ENCODE data around the gene LDB2.

The LDB2 gene

DNA sequence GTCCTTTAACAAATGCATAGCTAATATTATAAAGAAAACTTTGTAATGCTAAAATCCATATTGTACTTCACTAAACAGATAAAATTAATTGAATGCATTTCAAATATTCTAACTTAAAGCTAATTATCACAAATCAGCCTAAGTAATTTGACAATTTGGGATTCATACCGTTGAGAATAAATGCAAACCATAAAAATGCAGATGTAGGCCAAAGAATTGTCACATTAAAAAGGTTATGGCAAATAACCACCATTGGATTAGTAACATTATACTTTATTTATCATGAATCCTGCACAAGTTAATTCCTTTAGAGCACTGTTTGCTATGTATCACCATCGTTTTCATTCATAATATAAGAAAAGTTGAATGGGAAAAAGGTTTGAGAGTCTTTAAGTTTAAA lies 301.0 kb downstream of the LDB2 start:
- Histone ChIP-seq H3K4me1 (ENCODE audit: control insufficient read depth, insufficient read depth, low read length) (peaks cover 27% of the 10 kb centered on the region), H3K27me3 (ENCODE audit: control insufficient read depth, insufficient read depth, low read length, poor library complexity, severe bottlenecking) (no peaks in the 10 kb centered on the region), H3K36me3 (ENCODE audit: control insufficient read depth, insufficient read depth, low read length) (no peaks in the 10 kb centered on the region), H3K27ac (ENCODE audit: insufficient read depth, low read depth, low read length, poor library complexity, severe bottlenecking) (no peak overlapping the region), H3K9me3 (ENCODE audit: control insufficient read depth, low read length) (no peaks in the 10 kb centered on the region), H3K4me3 (ENCODE audit: insufficient read depth, low read depth, low read length) (no peak overlapping the region)
- WGBS, 2 experiments, result 14% methylated on average over 1 of the region's 2 CpGs; no CpG with 5 or more reads in 1 of the 2 experiments

DNA sequence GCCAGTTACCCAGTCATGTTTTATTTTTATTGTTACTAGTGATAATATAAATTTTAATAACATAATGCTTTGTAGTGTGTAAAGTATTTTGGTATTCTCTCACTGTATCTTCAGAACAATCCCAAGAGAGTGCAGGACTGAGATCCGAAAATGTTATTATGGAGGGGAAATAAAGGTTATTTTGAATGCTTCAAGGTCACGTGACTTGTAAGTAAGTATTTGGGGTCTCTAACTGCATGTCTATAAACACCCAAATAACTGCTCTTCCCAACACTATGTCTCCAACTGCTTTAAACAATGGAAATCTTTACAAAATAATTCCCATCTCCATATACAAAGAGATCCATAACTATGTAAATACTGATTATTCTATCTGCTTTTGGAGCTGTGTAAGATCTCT lies 302.2 kb downstream of the LDB2 start:
- H3K9me3 ChIP-seq (ENCODE audit: control insufficient read depth, low read length), result no peaks in the 10 kb centered on the region
- H3K36me3 ChIP-seq (ENCODE audit: control insufficient read depth, insufficient read depth, low read length), result no peaks in the 10 kb centered on the region
- H3K4me3 ChIP-seq (ENCODE audit: insufficient read depth, low read depth, low read length), result no peak overlapping the region
- H3K4me1 ChIP-seq (ENCODE audit: control insufficient read depth, insufficient read depth, low read length), result peaks cover 35% of the 10 kb centered on the region
- 100% methylated on average over 2 of the region's 2 CpGs; no CpG with 5 or more reads in 1 of the 2 experiments for WGBS, 2 experiments
- H3K27me3 ChIP-seq (ENCODE audit: control insufficient read depth, insufficient read depth, low read length, poor library complexity, severe bottlenecking), result no peaks in the 10 kb centered on the region
- H3K27ac ChIP-seq (ENCODE audit: insufficient read depth, low read depth, low read length, poor library complexity, severe bottlenecking), result no peak overlapping the region

DNA sequence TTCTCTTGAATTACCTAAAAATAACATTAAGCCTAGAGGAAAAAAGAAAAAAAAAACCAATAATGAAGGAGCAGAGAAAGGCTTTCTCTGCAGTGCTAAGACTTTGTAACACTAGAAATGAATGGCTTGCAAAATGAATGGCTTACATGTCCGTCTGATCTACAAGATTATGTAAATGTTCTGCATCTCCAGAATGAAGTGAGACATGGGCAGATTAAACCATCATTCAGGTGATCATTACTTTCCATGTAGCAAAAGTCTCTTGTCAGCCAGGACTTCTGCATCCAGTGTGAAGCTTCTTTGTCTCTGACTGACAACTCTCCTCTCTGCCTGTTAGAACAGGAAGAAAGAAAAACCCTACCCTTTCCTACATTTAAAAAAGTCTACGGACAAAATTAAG lies 304.3 kb downstream of the LDB2 start:
- 86 to 91% methylated on average over 1 of the region's 2 CpGs for WGBS, 2 experiments
- no peak overlapping the region for H3K4me3 ChIP-seq (ENCODE audit: insufficient read depth, low read depth, low read length)
- H3K27me3 ChIP-seq (ENCODE audit: control insufficient read depth, insufficient read depth, low read length, poor library complexity, severe bottlenecking), result no peaks in the 10 kb centered on the region
- H3K27ac ChIP-seq (ENCODE audit: insufficient read depth, low read depth, low read length, poor library complexity, severe bottlenecking), result no peak overlapping the region
- H3K9me3 ChIP-seq (ENCODE audit: control insufficient read depth, low read length), result no peaks in the 10 kb centered on the region
- H3K36me3 ChIP-seq (ENCODE audit: control insufficient read depth, insufficient read depth, low read length), result no peaks in the 10 kb centered on the region
- H3K4me1 ChIP-seq (ENCODE audit: control insufficient read depth, insufficient read depth, low read length), result peaks cover 44% of the 10 kb centered on the region

DNA sequence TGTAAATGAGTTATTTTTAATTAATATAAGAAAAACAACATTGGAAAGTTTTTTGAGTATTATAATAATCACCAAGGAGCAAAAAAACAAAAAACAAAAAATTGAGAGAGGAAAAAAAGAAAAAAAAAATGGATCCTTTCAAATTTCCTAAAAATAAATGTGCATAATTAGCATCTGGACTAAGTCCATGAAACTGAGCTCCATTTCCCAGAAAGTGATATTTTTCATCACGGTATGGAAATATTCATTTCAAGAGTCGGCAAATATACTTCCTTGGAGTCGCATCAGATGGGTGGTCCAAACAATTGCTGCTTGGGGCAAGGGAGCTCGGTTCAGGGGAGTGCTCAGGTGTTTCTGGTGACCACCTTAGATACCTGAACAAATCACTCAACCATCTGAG lies 305.1 kb downstream of the LDB2 start:
- peaks cover 44% of the 10 kb centered on the region for H3K4me1 ChIP-seq (ENCODE audit: control insufficient read depth, insufficient read depth, low read length)
- H3K36me3 ChIP-seq (ENCODE audit: control insufficient read depth, insufficient read depth, low read length), result no peaks in the 10 kb centered on the region
- H3K27me3 ChIP-seq (ENCODE audit: control insufficient read depth, insufficient read depth, low read length, poor library complexity, severe bottlenecking), result no peaks in the 10 kb centered on the region
- H3K4me3 ChIP-seq (ENCODE audit: insufficient read depth, low read depth, low read length), result no peak overlapping the region
- no peak overlapping the region for H3K27ac ChIP-seq (ENCODE audit: insufficient read depth, low read depth, low read length, poor library complexity, severe bottlenecking)
- 75 to 100% methylated on average over 3 to 4 of the region's 4 CpGs for WGBS, 2 experiments
- H3K9me3 ChIP-seq (ENCODE audit: control insufficient read depth, low read length), result no peaks in the 10 kb centered on the region

DNA sequence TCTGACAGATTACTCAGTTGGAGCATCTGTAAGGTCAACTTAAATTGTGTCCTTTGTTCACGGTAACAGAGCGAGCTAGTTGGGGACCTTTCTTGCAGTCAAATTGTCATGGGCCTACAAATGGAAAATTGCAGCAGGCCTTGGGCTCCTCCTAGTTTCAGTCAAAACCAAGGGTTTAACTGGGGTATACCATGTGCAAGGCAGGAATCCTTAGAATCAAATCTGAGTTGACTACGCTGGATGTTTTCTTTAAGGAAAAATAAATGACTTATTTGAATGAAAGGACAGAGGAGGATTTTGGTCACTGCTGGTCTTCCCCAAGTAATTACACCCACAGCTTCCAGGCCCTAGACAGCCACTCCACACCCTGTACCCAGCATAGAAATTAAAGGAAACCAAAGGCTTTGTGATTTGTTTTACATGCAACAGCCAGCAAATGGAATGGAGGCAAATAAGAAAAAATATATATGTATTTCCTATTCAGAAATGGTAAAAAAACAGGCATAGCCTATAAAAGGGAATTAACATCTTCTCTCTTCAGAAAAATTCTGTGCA lies 307.1 kb downstream of the LDB2 start:
- Histone ChIP-seq H3K4me1 (ENCODE audit: control insufficient read depth, insufficient read depth, low read length) (peaks cover 39% of the 10 kb centered on the region), H3K27me3 (ENCODE audit: control insufficient read depth, insufficient read depth, low read length, poor library complexity, severe bottlenecking) (no peaks in the 10 kb centered on the region), H3K27ac (ENCODE audit: insufficient read depth, low read depth, low read length, poor library complexity, severe bottlenecking) (peak overlapping the region; percentile 93), H3K36me3 (ENCODE audit: control insufficient read depth, insufficient read depth, low read length) (no peaks in the 10 kb centered on the region), H3K9me3 (ENCODE audit: control insufficient read depth, low read length) (no peaks in the 10 kb centered on the region), H3K4me3 (ENCODE audit: insufficient read depth, low read depth, low read length) (no peak overlapping the region)
- WGBS, 2 experiments, result 41 to 42% methylated on average over 3 of the region's 3 CpGs

DNA sequence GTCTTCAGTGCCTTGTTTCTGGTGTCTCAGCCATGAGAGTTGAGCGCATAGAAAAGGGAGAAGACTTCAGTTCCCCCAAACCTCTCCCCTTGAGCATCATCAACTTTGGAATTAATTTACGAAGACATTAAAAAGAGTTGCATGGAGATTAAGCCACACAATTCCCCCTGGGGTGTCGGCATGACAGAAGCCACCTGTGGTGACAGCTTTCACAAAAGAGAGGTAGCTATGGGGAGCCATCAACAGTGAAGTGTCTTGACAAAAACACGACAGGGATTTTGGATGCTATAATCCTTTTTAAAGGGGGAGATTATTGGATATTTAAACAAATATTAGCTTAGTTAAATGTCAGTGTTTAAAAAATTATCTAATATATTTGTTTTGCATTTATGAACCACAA lies 307.6 kb downstream of the LDB2 start:
- 14 to 16% methylated on average over 4 of the region's 4 CpGs for WGBS, 2 experiments

GRCh38 chr4:16588651-16589050 lies 309.8 kb downstream of the LDB2 start:
- Histone ChIP-seq H3K4me1 (ENCODE audit: control insufficient read depth, insufficient read depth, low read length) (peaks cover 23% of the 10 kb centered on the region), H3K27ac (ENCODE audit: insufficient read depth, low read depth, low read length, poor library complexity, severe bottlenecking) (no peak overlapping the region), H3K4me3 (ENCODE audit: insufficient read depth, low read depth, low read length) (no peak overlapping the region), H3K36me3 (ENCODE audit: control insufficient read depth, insufficient read depth, low read length) (no peaks in the 10 kb centered on the region), H3K9me3 (ENCODE audit: control insufficient read depth, low read length) (no peaks in the 10 kb centered on the region), H3K27me3 (ENCODE audit: control insufficient read depth, insufficient read depth, low read length, poor library complexity, severe bottlenecking) (no peaks in the 10 kb centered on the region)
- WGBS, 2 experiments, result 96% methylated on average over 6 of the region's 6 CpGs

More for the DNA sequence above, 307.6 kb downstream of the LDB2 start:
- H3K36me3 ChIP-seq (ENCODE audit: control insufficient read depth, insufficient read depth, low read length), result no peaks in the 10 kb centered on the region
- no peaks in the 10 kb centered on the region for H3K9me3 ChIP-seq (ENCODE audit: control insufficient read depth, low read length)
- no peak overlapping the region for H3K4me3 ChIP-seq (ENCODE audit: insufficient read depth, low read depth, low read length)
- no peaks in the 10 kb centered on the region for H3K27me3 ChIP-seq (ENCODE audit: control insufficient read depth, insufficient read depth, low read length, poor library complexity, severe bottlenecking)
- H3K27ac ChIP-seq (ENCODE audit: insufficient read depth, low read depth, low read length, poor library complexity, severe bottlenecking), result peak overlapping the region; percentile 93
- peaks cover 39% of the 10 kb centered on the region for H3K4me1 ChIP-seq (ENCODE audit: control insufficient read depth, insufficient read depth, low read length)

GRCh38 chr4:16588149-16588548 lies 310.3 kb downstream of the LDB2 start:
- Histone ChIP-seq H3K4me1 (ENCODE audit: control insufficient read depth, insufficient read depth, low read length) (peaks cover 22% of the 10 kb centered on the region), H3K9me3 (ENCODE audit: control insufficient read depth, low read length) (no peaks in the 10 kb centered on the region), H3K36me3 (ENCODE audit: control insufficient read depth, insufficient read depth, low read length) (no peaks in the 10 kb centered on the region), H3K27me3 (ENCODE audit: control insufficient read depth, insufficient read depth, low read length, poor library complexity, severe bottlenecking) (no peaks in the 10 kb centered on the region), H3K4me3 (ENCODE audit: insufficient read depth, low read depth, low read length) (no peak overlapping the region), H3K27ac (ENCODE audit: insufficient read depth, low read depth, low read length, poor library complexity, severe bottlenecking) (no peak overlapping the region)
- WGBS, 2 experiments, result 100% methylated on average over 1 of the region's 1 CpG

DNA sequence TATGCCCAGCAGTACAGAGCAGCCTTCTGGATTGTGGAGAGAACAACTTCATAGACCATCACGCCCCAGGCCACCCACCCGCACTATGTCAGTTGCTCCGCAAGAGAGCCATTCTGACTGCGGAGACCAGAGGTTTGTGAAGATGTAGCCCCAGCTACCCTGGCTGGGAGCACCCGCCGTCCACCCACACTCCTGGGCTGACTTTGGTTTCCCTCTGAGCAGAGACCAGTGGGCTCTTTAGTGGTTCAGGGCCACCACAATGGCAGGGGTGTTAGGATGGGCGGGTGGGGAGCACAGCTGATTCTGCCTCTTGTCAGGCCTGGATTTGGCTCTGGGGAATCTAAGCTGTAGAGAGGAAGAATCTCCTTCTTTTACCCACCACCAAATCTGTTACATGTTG lies 313.4 kb downstream of the LDB2 start:
- Histone ChIP-seq H3K27me3 (ENCODE audit: control insufficient read depth, insufficient read depth, low read length, poor library complexity, severe bottlenecking) (no peaks in the 10 kb centered on the region), H3K4me3 (ENCODE audit: insufficient read depth, low read depth, low read length) (no peak overlapping the region), H3K4me1 (ENCODE audit: control insufficient read depth, insufficient read depth, low read length) (peaks cover 9% of the 10 kb centered on the region), H3K36me3 (ENCODE audit: control insufficient read depth, insufficient read depth, low read length) (no peaks in the 10 kb centered on the region), H3K9me3 (ENCODE audit: control insufficient read depth, low read length) (no peaks in the 10 kb centered on the region), H3K27ac (ENCODE audit: insufficient read depth, low read depth, low read length, poor library complexity, severe bottlenecking) (no peak overlapping the region)
- WGBS, 2 experiments, result 94 to 98% methylated on average over 7 of the region's 7 CpGs

GRCh38 chr4:16583764-16584163 lies 314.7 kb downstream of the LDB2 start:
- Histone ChIP-seq H3K4me3 (ENCODE audit: insufficient read depth, low read depth, low read length) (no peak overlapping the region), H3K27ac (ENCODE audit: insufficient read depth, low read depth, low read length, poor library complexity, severe bottlenecking) (no peak overlapping the region), H3K27me3 (ENCODE audit: control insufficient read depth, insufficient read depth, low read length, poor library complexity, severe bottlenecking) (no peaks in the 10 kb centered on the region), H3K9me3 (ENCODE audit: control insufficient read depth, low read length) (no peaks in the 10 kb centered on the region), H3K4me1 (ENCODE audit: control insufficient read depth, insufficient read depth, low read length) (peaks cover 9% of the 10 kb centered on the region), H3K36me3 (ENCODE audit: control insufficient read depth, insufficient read depth, low read length) (no peaks in the 10 kb centered on the region)
- WGBS, 2 experiments, result 88 to 90% methylated on average over 8 of the region's 8 CpGs

DNA sequence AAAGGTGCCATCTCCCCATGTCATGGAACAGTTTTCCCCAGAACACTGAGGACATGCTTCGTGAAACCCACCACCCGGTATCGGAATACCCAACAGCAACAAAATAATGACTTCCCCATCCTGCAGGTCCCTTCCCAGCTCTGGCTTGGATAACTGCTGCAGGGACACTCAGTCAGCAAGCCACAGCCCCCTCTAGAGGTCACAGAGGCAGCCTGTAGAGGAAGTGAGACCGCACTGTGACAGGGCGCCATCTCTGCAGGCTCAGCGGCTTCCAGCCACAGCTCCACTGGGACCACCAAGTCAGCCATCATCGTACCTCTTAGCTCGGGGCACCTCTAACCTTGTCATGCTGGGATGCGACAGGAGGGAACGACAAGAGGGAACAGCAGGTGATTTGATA lies 315.9 kb downstream of the LDB2 start:
- H3K4me1 ChIP-seq (ENCODE audit: control insufficient read depth, insufficient read depth, low read length), result peaks cover 9% of the 10 kb centered on the region
- no peaks in the 10 kb centered on the region for H3K36me3 ChIP-seq (ENCODE audit: control insufficient read depth, insufficient read depth, low read length)
- no peaks in the 10 kb centered on the region for H3K27me3 ChIP-seq (ENCODE audit: control insufficient read depth, insufficient read depth, low read length, poor library complexity, severe bottlenecking)
- WGBS, 2 experiments, result 84 to 89% methylated on average over 10 of the region's 10 CpGs
- no peak overlapping the region for H3K27ac ChIP-seq (ENCODE audit: insufficient read depth, low read depth, low read length, poor library complexity, severe bottlenecking)
- H3K9me3 ChIP-seq (ENCODE audit: control insufficient read depth, low read length), result no peaks in the 10 kb centered on the region
- H3K4me3 ChIP-seq (ENCODE audit: insufficient read depth, low read depth, low read length), result no peak overlapping the region
